ENCODE measurements around the gene COX14.

The COX14 gene

DNA sequence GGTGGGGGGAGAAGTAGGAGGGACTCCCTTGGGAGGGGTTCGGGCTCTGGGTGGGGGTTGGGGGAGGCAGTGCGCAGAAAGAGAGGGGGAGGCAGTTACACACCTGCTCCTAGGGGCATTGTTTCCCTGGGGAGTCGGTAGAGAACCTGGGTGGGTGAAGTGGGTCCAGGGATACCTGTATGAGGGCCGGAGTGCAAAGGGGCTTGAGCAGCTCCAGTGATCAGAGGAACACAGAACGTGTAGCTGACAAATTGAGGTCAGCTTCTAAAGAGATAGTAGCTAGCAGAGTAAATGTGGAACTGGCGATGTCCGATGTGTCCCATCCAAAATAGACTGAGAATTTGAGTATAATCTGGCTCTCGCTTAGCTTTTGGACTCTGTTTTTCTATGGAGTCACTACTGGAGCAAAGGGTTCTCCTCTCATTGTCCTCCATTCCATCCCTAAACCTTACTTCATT, 26.4 kb upstream of the COX14 start:
- no peak for DNase-seq

DNA sequence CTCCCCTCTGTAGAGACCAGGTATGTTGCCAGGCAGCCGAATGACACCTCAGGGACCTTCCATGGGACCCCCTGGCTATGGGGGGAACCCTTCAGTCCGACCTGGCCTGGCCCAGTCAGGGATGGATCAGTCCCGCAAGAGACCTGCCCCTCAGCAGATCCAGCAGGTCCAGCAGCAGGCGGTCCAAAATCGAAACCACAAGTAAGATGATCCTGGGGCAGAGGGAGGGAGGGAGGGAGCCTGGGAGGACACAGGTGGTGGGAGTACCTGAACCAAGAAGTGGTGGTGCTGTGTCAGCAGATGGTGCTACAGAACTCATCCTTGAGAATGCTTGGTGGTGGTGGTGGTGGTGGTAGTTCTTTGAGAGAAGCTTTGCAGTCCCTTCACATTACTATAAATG, 25.9 kb upstream of the COX14 start:
- no peak for DNase-seq

DNA sequence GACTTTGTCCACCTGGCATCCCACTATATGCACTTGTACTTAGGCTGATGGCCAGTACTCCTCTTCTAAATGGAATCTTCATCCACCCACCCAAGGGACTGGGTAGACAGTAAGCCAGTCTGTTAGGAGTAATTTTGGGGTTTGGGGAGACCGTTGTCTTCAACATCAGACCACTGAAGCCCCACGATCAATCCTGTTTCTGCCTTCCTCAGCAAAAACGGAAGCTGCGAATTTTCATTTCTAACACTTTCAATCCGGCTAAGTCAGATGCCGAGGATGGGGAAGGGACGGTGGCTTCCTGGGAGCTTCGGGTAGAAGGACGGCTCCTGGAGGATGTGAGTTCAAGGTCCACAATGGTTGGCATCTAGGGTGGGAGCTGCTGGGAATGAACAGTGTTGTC, 24.9 kb upstream of the COX14 start:
- DNase-seq = no peak

DNA sequence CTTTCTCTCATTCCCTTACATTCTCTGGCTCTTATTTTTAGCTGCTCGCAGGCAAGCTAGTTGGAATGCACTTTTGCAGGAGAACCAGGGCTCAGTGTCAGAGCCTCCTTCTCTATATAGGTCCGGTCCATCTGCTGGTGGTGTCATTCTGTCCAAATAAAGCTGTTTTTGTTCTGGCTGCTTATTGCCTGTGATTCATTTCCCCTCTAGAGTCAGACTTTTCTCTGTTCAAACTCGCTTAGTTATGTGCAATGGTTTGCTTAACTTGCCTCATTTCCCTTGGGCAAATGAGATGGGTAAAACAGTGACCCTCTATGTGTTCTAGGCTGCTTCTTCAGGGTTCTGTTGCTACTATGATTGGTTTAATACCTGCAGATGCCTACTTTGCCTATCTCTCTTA, 24.0 kb upstream of the COX14 start:
- no peak for DNase-seq

DNA sequence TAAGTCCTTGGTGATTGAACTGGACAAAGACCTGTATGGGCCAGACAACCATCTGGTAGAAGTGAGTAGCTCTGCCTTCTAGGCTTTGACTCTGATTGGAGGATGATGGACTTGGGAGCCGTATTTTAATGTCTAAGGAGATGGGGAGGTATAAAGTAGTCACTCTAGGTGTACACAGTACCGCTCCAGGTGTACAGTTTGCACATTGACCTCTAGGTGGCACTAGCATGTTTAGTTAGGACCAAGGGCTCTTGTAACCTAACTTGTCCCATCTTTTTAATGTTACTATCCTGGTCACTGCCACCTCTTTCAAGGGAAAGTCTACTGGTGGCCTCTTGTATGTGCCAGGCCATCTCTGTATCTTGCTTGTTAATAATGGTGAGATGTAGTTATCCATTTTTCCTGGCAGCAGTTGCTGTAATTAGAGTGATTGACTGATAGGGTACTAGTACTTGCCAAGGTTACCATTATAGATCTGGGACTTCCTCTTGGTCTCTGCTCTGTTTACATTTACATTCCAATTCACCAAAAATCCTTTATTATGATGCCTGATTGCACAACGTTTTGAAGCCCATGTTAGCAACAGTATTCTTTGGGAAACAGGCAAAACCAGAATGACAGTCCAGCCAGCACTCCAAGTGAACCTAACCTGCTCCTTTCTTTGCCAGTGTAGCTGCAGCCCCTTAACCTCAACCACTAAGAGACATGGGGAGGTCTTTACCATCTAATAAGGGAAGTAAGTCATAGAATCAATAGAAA, 23.3 kb upstream of the COX14 start:
- peak in 1 of 2 donors; percentile 69 for DNase-seq

DNA sequence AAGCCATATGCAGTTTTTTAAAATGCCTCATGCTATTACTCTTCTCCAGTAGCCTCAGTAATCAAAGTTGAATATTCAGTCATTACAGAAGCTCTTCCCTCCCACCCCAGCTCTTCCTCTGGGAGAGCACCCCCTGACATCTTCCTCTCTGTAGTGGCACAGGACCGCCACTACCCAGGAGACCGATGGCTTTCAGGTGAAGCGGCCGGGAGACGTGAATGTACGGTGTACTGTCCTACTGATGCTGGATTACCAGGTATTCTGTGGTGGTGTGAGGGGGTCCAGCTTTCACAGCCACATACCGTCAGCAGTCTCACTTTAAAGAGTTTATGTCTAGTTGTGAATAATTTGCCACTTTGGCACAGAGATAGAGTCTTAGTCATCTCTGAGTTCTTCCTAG, 22.3 kb upstream of the COX14 start:
- no peak for DNase-seq

DNA sequence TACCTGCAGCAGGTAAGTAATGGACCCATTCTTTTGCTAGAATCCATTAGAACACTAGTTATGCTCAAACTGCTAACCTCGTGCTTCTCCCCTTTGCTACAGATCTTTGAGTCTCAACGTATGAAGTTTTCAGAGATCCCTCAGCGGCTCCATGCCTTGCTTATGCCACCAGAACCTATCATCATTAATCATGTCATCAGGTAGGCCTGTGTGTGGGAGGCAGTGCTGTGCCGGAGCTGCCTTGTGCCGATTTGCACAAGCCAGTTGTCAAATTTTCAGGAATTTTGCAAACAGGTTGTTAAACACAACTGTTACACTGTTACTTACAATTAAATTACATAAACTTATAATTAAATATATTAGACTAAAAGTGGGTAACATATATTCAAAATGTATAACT, 21.6 kb upstream of the COX14 start:
- DNase-seq = no peak

DNA sequence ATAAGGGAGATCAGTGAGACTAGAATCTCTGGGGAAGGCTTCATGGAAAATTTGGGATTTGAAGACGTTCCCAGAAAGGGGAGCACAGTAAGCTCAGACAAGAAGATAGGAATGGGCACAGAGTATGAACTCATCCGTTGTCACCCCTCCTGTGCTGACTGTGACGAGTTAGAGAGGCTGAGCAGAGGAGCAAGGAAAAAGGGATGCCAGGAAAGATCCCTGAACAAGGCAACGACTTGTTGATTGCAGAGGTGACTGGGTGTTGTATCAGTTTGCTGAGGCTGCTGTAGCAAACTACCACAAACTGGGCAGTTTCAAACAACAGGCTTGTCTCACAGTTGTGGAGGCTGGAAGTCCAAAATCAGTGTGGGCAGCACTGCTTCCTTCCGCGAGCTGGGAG, 14.1 kb upstream of the COX14 start:
- DNase-seq = no peak

DNA sequence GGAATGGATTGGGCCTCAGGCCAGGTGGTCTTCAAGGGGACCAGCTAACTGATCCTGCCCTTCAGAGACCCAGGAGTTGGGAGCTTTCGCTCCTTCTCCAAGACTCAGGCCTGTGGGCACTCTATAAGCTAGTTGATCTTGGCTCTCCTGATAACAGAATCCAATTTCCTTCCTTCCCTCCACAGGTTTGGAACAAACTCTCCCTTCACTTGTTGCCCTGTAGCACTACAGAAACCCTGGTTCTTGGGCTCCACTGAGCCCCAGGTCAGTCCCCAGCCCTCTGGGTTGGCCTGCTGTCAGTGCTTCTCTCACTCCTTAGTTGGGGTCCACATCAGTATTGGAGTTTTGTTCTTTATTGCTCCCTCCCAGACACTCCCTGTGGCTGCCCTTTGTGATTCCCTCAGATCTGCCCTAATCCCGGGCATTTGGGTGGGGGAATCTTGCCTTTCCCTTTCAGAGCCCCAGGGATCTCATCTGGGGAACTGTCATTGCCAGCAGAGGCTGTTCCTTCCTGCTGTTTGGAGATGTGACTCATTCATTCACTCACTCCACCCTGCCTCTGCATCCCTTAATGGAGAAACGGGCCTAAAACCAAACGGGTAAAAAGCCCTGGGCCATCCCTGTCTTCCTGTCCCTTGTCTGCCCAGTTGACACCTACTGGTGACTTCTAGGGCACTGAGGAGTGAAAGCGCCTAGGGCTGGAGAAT, 12.6 kb upstream of the COX14 start:
- no peak for DNase-seq

DNA sequence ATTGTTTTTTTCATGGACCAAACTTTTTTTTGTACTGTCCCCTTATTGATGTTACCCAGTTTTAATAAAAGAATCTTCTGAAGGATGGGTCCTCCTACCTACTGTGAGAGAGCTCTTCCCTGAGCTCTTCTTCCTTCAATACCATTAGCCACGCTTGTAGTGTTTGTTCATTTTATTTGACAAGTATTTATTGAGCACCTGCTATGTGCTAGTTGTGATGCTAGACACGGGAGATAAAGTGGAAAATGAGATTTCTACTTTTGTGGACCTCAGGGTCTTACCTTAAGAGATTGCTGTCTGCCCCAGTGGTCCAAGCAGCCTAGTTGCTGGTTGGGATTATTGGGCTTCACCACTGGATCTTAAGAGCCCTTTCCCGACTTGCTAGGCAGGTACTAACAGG, 11.5 kb upstream of the COX14 start:
- no peak for DNase-seq

DNA sequence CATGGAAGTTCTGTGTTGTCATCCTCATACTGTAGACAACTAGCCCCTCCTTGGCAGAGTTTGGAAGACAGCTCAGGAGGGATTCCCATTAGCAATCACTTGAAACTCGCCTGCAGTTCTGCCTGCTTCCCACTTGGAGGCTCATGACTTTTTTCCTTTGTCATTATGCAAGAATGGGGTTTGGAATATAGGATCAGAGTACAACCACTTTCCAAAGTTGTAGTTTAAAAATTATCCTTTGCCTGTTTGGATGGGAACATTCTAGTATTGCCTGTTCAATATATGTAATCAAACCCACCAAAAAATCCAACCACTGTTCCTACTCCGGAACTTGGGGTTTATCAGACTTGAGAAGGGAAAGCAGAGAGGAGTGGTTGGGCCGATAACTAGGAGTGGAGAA, 10.4 kb upstream of the COX14 start:
- DNase-seq = peak; percentile 28 to 35

DNA sequence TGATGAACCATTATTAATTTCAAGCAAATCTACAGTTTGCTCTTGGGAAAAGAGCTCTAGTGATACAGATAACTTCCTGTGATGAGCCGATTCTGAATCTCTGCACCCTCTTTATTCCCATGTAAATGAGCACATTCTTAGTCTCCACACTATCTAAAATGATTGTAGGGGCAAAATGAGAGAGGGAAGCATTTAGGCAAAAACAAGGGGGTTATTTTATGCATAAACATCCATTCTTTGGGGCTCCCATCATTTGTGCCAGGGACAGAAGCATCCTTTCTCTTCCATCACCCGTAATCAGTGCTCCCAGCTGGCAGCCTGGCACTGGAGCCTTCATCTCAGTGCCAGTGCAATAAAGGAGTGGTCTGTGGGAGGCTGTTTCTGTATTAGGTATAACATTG, 9.9 kb upstream of the COX14 start:
- no peak for DNase-seq

DNA sequence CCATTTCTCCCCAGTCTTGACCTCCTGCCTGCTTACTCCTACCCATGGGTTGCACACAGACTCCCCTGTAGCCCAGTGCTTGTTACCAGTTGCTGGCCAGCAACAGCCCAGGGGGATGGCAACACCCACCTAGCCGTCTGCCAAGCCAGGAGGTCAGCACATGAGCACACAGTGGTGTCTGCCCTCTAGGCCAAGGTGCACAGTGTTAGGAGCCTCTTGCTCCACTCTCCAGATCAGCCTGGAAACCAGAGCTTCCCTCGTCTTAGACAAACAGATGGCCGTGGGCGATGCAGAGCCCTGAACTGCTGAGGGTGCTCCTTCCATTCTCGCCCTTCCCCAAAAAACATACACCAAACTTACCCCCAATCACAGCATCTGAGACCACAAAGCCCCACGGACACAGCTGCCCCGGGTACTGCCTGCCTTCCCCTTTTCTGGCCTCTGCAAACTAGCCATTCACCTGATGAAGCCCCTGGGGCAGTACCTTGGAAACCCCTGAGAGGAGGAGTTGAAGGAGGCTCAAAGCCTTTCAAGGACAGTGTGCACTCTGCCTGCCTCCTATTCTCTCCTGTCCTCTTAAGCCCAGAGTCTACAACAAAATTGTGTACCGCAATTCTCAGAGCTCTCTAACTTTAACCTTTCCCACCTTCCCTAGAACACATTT, 9.3 kb upstream of the COX14 start:
- peak; percentile 16 to 81 for DNase-seq

DNA sequence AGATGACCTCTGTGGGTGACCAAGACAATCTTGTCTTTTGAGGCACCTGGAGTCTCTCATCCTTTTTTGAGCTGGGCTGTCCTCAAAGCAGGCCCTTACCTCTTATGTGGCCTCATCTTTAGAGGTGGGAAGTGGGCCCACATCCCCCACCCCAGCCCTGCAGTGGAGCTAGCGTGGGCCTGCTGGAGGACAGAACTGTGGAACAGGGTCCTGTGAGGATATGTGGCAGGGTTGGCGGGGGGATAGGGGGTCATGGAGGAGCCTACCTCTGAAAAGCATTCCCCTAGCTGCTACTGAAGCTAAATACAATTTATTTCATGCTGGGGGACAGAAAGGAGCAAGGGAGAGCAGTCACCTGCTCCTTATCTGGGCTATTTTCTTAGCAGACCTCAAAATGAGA, 8.7 kb upstream of the COX14 start:
- no peak for DNase-seq

DNA sequence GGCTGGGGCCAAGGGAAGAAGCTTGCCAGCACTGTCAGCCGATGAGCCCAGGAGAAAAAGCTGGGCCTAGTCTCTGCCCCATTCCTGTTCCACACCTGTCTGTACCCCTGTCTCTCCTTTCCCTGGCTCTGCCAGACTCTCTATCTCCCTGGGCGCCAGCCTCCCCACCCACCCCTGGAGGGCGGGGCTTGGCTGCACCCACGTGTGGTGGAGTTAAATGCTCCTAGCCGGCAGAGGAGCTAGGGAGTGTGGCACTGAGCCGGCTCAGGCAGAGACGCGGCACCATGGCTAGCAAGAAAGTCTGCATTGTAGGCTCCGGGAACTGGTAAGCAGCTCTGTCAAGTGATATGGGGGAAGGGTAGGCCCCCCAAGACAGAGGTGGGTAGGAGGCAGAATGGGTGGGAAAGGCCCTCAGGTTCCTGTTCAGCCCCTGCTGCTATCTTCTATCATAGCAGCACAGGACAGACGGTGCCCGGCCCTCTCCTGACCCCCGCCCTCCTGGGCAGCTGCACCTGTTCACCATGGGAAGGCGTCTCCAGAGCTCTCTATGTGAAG, 8.2 kb upstream of the COX14 start, which contains the start of gene GPD1:
GPD1 (plus strand) TSS at position 242 of the 555 bp plus-strand sequence; CDS start at position 285, 43 bp downstream.
- peak; percentile 22 to 43 for DNase-seq

DNA sequence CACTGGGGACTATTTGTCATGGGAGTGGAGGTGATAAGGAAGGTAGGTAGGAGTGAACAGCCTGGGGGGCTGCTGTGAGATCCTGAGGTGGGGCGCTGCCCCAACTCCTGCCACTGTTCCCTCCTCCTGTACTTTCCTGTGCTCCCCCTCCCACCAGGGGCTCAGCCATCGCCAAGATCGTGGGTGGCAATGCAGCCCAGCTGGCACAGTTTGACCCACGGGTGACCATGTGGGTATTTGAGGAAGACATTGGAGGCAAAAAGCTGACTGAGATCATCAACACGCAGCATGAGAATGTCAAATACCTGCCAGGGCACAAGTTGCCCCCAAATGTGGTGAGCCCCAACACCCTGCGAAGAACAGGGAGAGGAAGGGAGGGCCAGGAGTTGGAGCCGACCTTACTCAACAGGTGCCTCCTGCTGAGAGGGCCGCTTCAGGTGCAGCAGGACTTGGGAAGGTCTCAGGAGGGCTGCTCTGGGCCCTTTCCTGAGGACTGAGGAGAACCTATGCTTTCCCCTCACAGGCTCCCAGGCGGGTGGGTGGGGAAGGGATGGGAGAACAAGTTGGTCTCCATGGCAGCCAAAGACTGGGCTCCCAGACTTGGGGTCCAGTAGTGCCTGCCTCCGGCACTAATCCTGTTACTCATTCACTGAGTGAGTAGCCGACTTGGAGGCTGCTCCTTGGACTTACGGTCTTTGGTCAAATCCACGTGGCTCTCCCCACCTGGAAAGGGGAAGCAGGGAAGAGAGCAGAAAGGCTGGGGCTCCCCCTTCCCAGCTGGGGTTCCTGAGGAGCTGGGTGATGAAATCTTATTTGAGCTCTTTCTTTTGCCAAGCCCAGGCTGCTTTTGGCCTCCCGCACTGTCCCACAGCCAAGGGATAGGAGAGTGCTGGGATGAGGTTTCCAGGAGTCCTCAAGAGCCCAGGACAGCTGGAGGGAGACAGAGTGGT, 7.3 kb upstream of the COX14 start:
- peak in 1 of 2 donors; percentile 40 for DNase-seq

DNA sequence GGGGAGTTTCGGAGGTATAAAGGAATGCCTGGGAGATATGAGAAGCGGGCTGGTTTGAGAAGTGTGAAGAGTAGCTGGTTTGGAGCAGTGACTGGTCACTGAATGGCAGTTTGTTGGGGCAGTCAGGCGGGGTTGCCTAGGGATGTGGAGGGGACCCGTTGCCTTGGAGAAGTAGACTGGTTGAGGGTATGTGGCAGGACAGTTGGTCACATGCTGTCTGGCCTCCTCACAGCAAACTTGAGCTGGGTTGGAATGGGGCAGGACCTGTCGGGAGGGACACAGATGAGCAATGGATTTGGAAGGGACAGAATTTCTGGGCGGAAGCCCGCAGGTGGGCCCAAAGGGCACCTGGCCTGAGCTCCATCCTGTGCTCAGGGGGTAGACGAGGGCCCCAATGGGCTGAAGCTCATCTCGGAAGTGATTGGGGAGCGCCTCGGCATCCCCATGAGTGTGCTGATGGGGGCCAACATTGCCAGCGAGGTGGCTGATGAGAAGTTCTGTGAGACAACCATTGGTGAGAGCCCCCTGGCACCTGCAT, 6.1 kb upstream of the COX14 start:
- no peak for DNase-seq

DNA sequence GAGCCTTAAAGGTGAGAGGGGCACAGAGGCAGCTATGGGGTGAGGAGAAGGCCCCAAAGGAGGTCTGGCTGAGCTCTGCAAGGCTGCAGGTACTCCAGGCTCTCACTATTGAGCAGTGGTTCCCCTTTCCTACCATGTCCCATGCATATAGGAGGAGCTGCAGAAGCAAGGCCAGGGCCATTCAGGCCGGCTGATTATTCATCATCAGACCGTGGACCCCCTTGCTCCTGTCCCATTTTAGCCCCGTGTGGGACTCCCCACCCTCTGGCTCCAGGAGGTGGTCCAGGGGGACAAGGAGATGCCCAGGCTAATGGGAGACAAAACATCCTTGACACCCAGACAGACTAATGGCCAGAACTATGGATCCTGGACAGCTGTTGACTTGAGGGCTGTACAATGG, 5.1 kb upstream of the COX14 start:
- no peak for DNase-seq

DNA sequence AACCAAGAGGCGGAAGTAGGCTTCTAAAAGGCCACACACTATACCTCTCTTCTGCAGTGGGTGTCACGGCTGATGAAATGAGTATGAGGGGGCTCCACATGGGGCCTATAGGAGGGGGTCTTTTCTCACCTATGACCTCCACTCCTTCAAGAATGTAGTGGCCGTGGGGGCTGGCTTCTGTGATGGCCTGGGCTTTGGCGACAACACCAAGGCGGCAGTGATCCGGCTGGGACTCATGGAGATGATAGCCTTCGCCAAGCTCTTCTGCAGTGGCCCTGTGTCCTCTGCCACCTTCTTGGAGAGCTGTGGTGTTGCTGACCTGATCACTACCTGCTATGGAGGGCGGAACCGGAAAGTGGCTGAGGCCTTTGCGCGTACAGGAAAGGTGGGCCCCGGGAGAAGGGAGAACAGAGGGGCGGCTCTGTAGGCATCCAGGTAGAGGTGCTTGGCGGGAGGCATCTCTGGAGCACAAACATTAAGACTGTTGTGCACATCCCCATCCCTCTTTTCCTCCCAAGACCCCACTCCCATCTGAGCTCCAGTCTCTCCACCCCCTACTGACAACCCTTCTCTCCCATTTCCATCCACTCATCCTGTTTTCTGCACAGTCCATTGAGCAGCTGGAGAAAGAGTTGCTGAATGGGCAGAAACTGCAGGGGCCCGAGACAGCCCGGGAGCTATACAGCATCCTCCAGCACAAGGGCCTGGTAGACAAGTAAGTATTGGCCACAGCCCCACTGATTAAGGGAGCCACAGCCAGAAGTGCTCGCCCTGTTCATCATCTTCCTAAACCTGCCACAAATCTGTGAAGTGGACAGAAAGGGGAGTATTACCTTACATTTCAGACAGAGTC, 4.4 kb upstream of the COX14 start:
- no peak for DNase-seq

DNA sequence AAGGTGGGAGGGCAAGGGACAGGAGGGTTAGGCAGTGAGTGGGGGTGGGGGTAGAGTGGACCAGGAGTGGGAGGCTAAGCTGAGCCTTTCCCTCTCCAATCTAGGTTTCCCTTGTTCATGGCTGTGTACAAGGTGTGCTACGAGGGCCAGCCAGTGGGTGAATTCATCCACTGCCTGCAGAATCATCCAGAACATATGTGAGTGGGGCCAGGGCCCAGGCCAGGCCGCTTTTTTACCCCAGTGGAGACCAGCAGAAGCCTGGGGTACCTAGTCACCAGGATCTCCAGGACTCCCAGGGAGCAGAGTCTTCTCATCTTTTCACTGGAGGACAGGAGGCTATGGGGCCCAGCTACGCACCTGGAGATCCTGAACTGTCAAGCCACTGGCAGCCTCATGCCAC, 2.7 kb upstream of the COX14 start:
- DNase-seq = no peak

DNA sequence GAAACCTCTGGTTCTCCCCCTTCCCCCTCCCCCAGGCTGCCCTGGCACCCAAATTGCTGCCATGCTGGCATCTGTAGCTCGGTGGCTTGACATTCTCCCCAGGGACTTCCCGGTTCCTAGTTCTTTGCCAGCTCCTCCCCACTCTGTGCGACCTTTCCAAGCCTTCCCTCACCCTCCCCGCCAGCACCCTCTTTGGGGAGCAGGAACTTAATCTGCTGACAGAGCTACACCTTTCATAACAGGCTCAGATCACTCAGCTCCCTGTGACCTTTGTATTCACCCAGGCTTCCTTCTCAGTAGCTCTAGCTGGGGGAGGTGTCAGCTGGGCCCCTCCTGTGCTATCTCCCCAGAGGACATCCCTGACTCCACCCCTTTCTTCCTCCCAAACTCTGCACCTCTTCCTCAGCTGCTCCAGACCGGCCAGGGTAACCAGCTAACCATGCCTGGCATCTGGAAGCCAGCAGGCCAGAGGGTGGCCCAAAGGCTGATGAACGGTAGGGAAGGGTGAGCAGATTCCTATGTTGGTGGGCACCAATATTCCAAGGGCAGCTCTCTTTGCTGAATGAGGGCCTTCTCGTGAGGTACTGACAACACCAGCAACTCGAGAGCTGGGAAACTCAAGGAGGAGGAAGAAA, 1.8 kb upstream of the COX14 start:
- DNase-seq = peak; percentile 48 to 88
